OCI-LY7 (cell line): ENCODE results near the gene MIEF1. TPM values are rescaled to one million over a fixed set of nuclear protein-coding genes. Genes with fewer than 3 reads are reported as not detected.
A peak's percentile ranks its signal among the peaks of the same experiment; 100 is the strongest.

Source experiments
- BruUV-seq: library from RNA; stranded (reverse); fragments of 400-500 nt; replicated peaks from 2 replicates; lab custom pipeline; 2021; lab: Mats Ljungman, UMichigan
- CTCF ChIA-PET: fragments of 300-600 bp; sonication (Branson Sonifier 250); formaldehyde crosslinking; loops from one replicate; lab custom pipeline; 2022; ENCODE audit warnings: antibody characterized with exemption; ENCODE audit not compliant: unreplicated experiment; lab: Charles Lee
- POLR2A ChIA-PET: fragments of 300-600 bp; sonication (Branson Sonifier 250); formaldehyde crosslinking; loops from one replicate; lab custom pipeline; 2022; ENCODE audit warnings: antibody characterized with exemption; lab: Charles Lee
- DNase-seq: peaks from one replicate; pipeline ENCODE4 v3.0.0-alpha.2; 2015; ENCODE audit warnings: low spot score
- H2AFZ ChIP-seq: fragments of 200-600 bp; sonication (generic), shearing (Covaris generic); 2 replicates; pipeline ENCODE4 v1.6.1; 2014; ENCODE audit warnings: mild to moderate bottlenecking, antibody characterized with exemption, low read length, moderate library complexity
- H3K27ac ChIP-seq: fragments of 200-600 bp; sonication (generic); 2 replicates; pipeline ENCODE4 v1.5.1; 2014; ENCODE audit warnings: mixed run types, low read depth, mild to moderate bottlenecking, moderate library complexity, low read length, inconsistent platforms; ENCODE audit not compliant: poor library complexity, severe bottlenecking
- H3K36me3 ChIP-seq: fragments of 200-600 bp; sonication (generic); 2 replicates; pipeline ENCODE4 v1.6.1; 2014; ENCODE audit warnings: mild to moderate bottlenecking, antibody characterized with exemption, low read length, moderate library complexity, mixed read lengths; ENCODE audit not compliant: insufficient read depth
- H3K4me1 ChIP-seq: fragments of 200-600 bp; sonication (generic); 2 replicates; pipeline ENCODE4 v1.5.1; 2014; ENCODE audit warnings: mild to moderate bottlenecking, low read length; ENCODE audit not compliant: insufficient read depth, poor library complexity, severe bottlenecking
- H3K4me2 ChIP-seq: fragments of 200-600 bp; sonication (generic); 2 replicates; pipeline ENCODE4 v1.6.1; 2014; ENCODE audit warnings: mild to moderate bottlenecking, low read length
- H3K4me3 ChIP-seq: fragments of 200-600 bp; sonication (generic); 2 replicates; pipeline ENCODE4 v1.5.1; 2014; ENCODE audit warnings: mild to moderate bottlenecking, low read depth, low read length; ENCODE audit not compliant: poor library complexity, severe bottlenecking
- H3K79me2 ChIP-seq: fragments of 200-600 bp; sonication (generic); 2 replicates; pipeline ENCODE4 v1.6.1; 2016; ENCODE audit warnings: low read depth, mild to moderate bottlenecking, low read length, moderate library complexity, mixed read lengths; ENCODE audit not compliant: insufficient read depth
- H3K9me2 ChIP-seq: fragments of 200-600 bp; sonication (generic); 2 replicates; pipeline ENCODE4 v1.6.1; 2016; ENCODE audit warnings: mild to moderate bottlenecking, low read length, mixed read lengths; ENCODE audit not compliant: insufficient read depth
- H3K9me3 ChIP-seq: fragments of 200-600 bp; sonication (generic); 2 replicates; pipeline ENCODE4 v1.6.1; 2014; ENCODE audit warnings: mild to moderate bottlenecking, mixed run types, low read length, mixed read lengths
- H4K20me1 ChIP-seq: fragments of 200-600 bp; sonication (generic); 2 replicates; pipeline ENCODE4 v1.6.1; 2014; ENCODE audit warnings: mild to moderate bottlenecking, antibody characterized with exemption, low read length, moderate library complexity, mixed read lengths; ENCODE audit not compliant: insufficient read depth
- EZH2phosphoT487 ChIP-seq: fragments of 200-600 bp; sonication (generic); IDR thresholded peaks from 2 replicates; pipeline ENCODE4 v1.6.1; 2018; ENCODE audit warnings: low read depth, borderline replicate concordance, mild to moderate bottlenecking, mixed run types, antibody characterized with exemption, low read length, moderate library complexity, mixed read lengths
- intact Hi-C: fragments of 100-400 bp; cut with micrococcal nuclease; formaldehyde crosslinking; loops from one replicate; pipeline ENCODE4 v1.10.0; 2022; ENCODE audit not compliant: unreplicated experiment
- total RNA-seq, 2 experiments: library from RNA; depleted of rRNA in 1 of 2; stranded (reverse); fragments of >200 nt in 1 of 2; shearing (Covaris generic) in 1 of 2; gene quantifications; 2 replicates each; pipeline ENCODE4 v1.2.3, GENCODE V29; 2014 to 2022
- TF ChIP-seq, protein P1 (sequence below): fragments of 200-600 bp; sonication (generic); conservative IDR thresholded peaks from 2 replicates; pipeline ENCODE4 v1.5.1; 2014; ENCODE audit warnings: mild to moderate bottlenecking, antibody characterized with exemption, low read length, moderate library complexity, mixed read lengths

MIEF1 gene
- total RNA-seq, 2 experiments from 2014 or later = 32.5 to 55.0 TPM

DNA sequence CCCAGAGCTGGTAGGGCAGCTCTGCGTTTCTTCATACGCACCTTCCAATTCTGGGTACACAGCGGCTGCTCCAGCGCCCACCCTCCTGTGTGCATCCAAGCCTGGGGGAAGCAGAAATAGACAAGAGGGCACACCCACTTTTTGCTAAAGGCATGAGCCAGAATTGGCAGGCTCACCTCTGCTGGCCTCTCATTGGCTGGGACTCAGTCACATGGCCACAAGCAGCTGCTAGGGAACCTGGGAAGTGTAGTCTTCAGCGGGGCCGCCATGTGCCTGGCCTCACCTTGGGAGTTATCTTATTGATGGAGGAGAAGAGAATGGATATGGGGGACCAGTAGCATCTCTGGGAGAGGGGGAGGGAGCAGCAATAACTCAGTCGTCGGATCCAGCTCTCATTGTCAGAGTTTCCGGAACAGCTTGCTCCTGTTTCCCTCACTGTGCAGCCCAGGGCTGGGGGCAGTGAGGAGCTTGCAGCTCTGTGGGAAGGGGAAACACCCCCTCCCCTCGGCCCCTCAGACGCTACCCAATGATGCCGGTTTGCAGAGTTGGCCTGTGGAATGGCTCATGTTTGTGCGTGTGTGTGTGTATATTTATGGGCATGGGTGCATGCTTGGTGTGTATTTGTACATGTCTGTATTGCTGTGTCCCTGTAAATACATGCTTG, 11.8 kb upstream of the MIEF1 start:
- Histone ChIP-seq H3K9me2 (no peaks in the 10 kb centered on the region), H3K4me1 (peaks cover 24% of the 10 kb centered on the region), H3K4me3 (no peak overlapping the region), H3K79me2 (peaks cover 5% of the 10 kb centered on the region; the same call in 1 of the 2 replicates), H3K9me3 (no peaks in the 10 kb centered on the region), H3K36me3 (peaks cover 46% of the 10 kb centered on the region), H2AFZ (no peak overlapping the region), H3K4me2 (peak overlapping the region; percentile 40), H3K27ac (peak overlapping the region; percentile 21), H4K20me1 (0 out of 2 replicates have a peak, but pooled peaks cover 5% of the 10 kb centered on the region)
- no TSS peak for BruUV-seq
- TF ChIP-seq EZH2phosphoT487 = no peak
- TF ChIP-seq, protein P1, sequence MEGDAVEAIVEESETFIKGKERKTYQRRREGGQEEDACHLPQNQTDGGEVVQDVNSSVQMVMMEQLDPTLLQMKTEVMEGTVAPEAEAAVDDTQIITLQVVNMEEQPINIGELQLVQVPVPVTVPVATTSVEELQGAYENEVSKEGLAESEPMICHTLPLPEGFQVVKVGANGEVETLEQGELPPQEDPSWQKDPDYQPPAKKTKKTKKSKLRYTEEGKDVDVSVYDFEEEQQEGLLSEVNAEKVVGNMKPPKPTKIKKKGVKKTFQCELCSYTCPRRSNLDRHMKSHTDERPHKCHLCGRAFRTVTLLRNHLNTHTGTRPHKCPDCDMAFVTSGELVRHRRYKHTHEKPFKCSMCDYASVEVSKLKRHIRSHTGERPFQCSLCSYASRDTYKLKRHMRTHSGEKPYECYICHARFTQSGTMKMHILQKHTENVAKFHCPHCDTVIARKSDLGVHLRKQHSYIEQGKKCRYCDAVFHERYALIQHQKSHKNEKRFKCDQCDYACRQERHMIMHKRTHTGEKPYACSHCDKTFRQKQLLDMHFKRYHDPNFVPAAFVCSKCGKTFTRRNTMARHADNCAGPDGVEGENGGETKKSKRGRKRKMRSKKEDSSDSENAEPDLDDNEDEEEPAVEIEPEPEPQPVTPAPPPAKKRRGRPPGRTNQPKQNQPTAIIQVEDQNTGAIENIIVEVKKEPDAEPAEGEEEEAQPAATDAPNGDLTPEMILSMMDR = no peak
- POLR2A ChIA-PET = interaction anchor here (1.2 kb wide), 1 partner anchor 30 kb away, joined by 4 read pairs; the partner anchor contains the start of gene ATF4
- intact Hi-C loops = no loop called here
- peak; percentile 86 for DNase-seq
- CTCF ChIA-PET = no interaction called here

DNA sequence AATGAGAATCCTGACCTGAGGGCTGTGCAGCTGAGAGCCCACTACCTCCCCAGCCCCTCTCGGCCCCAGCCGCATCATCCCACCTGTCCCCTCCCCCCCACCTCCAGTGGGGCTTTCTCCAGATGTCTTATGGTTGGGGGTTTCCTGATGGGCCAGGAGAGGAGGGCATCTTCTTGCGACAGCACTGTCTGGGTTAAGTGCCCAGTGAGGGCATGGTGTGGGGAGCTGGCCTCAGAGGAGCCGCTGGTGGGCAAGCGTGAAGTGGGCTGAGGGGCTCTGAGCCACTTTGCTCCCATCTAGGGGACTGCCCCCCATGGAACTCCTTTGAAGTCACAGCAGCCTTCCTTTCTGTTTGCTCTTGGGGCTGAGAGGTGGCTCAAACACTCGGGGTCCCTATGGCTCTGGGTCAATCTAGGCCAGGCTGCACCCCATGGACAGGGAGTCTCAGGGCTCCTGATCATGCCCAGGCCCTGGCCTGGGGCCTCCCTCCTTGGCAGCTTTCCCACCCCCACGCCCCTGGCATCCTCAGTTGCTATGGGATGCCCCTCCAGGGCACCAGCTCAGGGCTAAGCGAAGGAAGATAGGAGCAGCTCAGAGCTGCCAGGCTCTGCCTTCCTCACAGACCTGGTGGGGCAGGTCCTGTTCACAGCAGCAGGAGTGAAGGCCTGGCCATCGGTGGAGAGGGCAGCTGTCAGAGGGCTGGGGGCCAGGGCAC, 11.0 kb upstream of the MIEF1 start:
- H2AFZ ChIP-seq = no peak overlapping the region

More for the DNA sequence above, 11.0 kb upstream of the MIEF1 start:
- Histone ChIP-seq H4K20me1 (0 out of 2 replicates have a peak, but pooled peaks cover 5% of the 10 kb centered on the region), H3K27ac (no peak overlapping the region), H3K4me2 (no peak overlapping the region), H3K4me1 (peaks cover 31% of the 10 kb centered on the region), H3K9me2 (no peaks in the 10 kb centered on the region), H3K36me3 (peaks cover 46% of the 10 kb centered on the region), H3K4me3 (no peak overlapping the region), H3K79me2 (peaks cover 5% of the 10 kb centered on the region; the same call in 1 of the 2 replicates), H3K9me3 (no peaks in the 10 kb centered on the region)
- TF ChIP-seq, protein P1 = no peak
- no peak for TF ChIP-seq EZH2phosphoT487
- CTCF ChIA-PET = no interaction called here
- DNase-seq = no peak
- BruUV-seq = no TSS peak
- POLR2A ChIA-PET = interaction anchor here (1.2 kb wide), 1 partner anchor 29 kb away, joined by 4 read pairs; the partner anchor contains the start of gene ATF4
- intact Hi-C loops = no loop called here
